HepG2 (cell line): Measurements from ENCODE around the gene RORC.

Experiments used
- BHLHE40 ChIP-seq: IDR thresholded peaks from 2 replicates; pipeline ENCODE4 v1.6.1; 2011; ENCODE audit warnings: low read length, improper control_type of control experiment
- SMC3 ChIP-seq: IDR thresholded peaks from 2 replicates; pipeline ENCODE4 v1.6.1; 2011; ENCODE audit warnings: low read length, improper control_type of control experiment
- TF ChIP-seq, protein P1 (sequence below): sonication (generic); formaldehyde crosslinking; IDR thresholded peaks from 2 replicates; pipeline ENCODE4 v1.5.0; 2020; ENCODE audit warnings: mild to moderate bottlenecking, missing genetic modification reagents, moderate library complexity

DNA sequence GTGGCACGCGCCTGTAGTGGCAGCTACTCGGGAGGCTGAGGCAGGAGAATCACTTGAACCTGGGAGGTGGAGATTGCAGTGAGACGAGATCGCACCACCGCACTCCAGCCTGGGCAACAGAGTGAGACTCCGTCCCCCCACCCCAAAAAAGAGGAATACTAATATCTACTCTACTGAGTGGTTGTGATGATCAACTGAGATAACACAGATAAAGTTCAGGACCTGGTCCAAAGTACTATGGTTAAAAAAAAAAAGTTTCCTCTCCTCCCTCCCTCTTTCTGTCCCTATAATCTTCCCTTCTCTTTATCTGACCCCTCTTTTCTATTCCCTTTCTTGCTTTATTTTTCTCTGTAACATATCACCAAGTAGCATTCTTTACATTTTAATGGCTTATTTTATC is 4.0 kb upstream of the RORC start:
- TF ChIP-seq BHLHE40 (no peak), SMC3 (no peak)
- TF ChIP-seq, protein P1, sequence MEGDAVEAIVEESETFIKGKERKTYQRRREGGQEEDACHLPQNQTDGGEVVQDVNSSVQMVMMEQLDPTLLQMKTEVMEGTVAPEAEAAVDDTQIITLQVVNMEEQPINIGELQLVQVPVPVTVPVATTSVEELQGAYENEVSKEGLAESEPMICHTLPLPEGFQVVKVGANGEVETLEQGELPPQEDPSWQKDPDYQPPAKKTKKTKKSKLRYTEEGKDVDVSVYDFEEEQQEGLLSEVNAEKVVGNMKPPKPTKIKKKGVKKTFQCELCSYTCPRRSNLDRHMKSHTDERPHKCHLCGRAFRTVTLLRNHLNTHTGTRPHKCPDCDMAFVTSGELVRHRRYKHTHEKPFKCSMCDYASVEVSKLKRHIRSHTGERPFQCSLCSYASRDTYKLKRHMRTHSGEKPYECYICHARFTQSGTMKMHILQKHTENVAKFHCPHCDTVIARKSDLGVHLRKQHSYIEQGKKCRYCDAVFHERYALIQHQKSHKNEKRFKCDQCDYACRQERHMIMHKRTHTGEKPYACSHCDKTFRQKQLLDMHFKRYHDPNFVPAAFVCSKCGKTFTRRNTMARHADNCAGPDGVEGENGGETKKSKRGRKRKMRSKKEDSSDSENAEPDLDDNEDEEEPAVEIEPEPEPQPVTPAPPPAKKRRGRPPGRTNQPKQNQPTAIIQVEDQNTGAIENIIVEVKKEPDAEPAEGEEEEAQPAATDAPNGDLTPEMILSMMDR (CRISPR knock-in tag): no peak
